Measurements from ENCODE around the gene PSORS1C1. TPM values are rescaled to one million over a fixed set of nuclear protein-coding genes. Genes with fewer than 3 reads are reported as not detected.

Gene PSORS1C1
- total RNA-seq, 2 experiments from 2014 or later = not detected

GRCh38 chr6:31174378-31174777 lies 59.8 kb downstream of the PSORS1C1 start:
- no peak overlapping the region for H3K4me2 ChIP-seq (ENCODE audit: low read length)
- TF ChIP-seq EZH2phosphoT487 (IDR thresholded peaks at IDR 0.05; ENCODE audit: borderline replicate concordance, low read depth, low read length) = no peak
- no peak for TF ChIP-seq CTCF (conservative IDR thresholded peaks at IDR 0.05; ENCODE audit: low read length)
- no peaks in the 10 kb centered on the region for H3K36me3 ChIP-seq (ENCODE audit: insufficient read depth, low read length)
- H3K4me3 ChIP-seq (ENCODE audit: low read depth, low read length, poor library complexity, severe bottlenecking) = no peak overlapping the region
- DNase-seq (ENCODE audit: low spot score) = no peak
- H3K4me1 ChIP-seq (ENCODE audit: insufficient read depth, low read length, poor library complexity, severe bottlenecking) = peaks cover 14% of the 10 kb centered on the region
- ChIA-PET POLR2A (interaction anchor here (0.6 kb wide), 1 partner anchor 16 kb away, joined by 3 read pairs; no protein-coding TSS in a partner anchor), CTCF (ENCODE audit: unreplicated experiment) (no interaction called here)
- no peak overlapping the region for H3K27ac ChIP-seq (ENCODE audit: low read depth, low read length, poor library complexity, severe bottlenecking)
- H3K9me2 ChIP-seq (ENCODE audit: insufficient read depth, low read length) = no peaks in the 10 kb centered on the region
- no peaks in the 10 kb centered on the region for H3K79me2 ChIP-seq (ENCODE audit: insufficient read depth, low read depth, low read length)
- no peaks in the 10 kb centered on the region for H4K20me1 ChIP-seq (ENCODE audit: insufficient read depth, low read length)
- intact Hi-C loops (cut with micrococcal nuclease; ENCODE audit: unreplicated experiment) = no loop called here
- no TSS peak for BruUV-seq (replicated peaks)
- no peaks in the 10 kb centered on the region for H3K9me3 ChIP-seq (ENCODE audit: low read length)
- H2AFZ ChIP-seq (ENCODE audit: low read length) = no peak overlapping the region

GRCh38 chr6:31175971-31176370 lies 61.4 kb downstream of the PSORS1C1 start:
- intact Hi-C loops (cut with micrococcal nuclease; ENCODE audit: unreplicated experiment) = no loop called here
- Histone ChIP-seq H3K4me3 (ENCODE audit: low read depth, low read length, poor library complexity, severe bottlenecking) (no peak overlapping the region), H3K36me3 (ENCODE audit: insufficient read depth, low read length) (no peaks in the 10 kb centered on the region), H3K9me3 (ENCODE audit: low read length) (no peaks in the 10 kb centered on the region), H4K20me1 (ENCODE audit: insufficient read depth, low read length) (no peaks in the 10 kb centered on the region), H3K4me2 (ENCODE audit: low read length) (no peak overlapping the region), H3K27ac (ENCODE audit: low read depth, low read length, poor library complexity, severe bottlenecking) (no peak overlapping the region), H3K9me2 (ENCODE audit: insufficient read depth, low read length) (no peaks in the 10 kb centered on the region), H3K79me2 (ENCODE audit: insufficient read depth, low read depth, low read length) (no peaks in the 10 kb centered on the region), H2AFZ (ENCODE audit: low read length) (no peak overlapping the region), H3K4me1 (ENCODE audit: insufficient read depth, low read length, poor library complexity, severe bottlenecking) (peaks cover 21% of the 10 kb centered on the region)
- no peak for DNase-seq (ENCODE audit: low spot score)
- no TSS peak for BruUV-seq (replicated peaks)
- POLR2A ChIA-PET = interaction anchor here (0.8 kb wide), 1 partner anchor 8 kb away, joined by 3 read pairs; no protein-coding TSS in a partner anchor
- CTCF ChIA-PET (ENCODE audit: unreplicated experiment) = no interaction called here
- no peak for TF ChIP-seq EZH2phosphoT487 (IDR thresholded peaks at IDR 0.05; ENCODE audit: borderline replicate concordance, low read depth, low read length)
- TF ChIP-seq CTCF (conservative IDR thresholded peaks at IDR 0.05; ENCODE audit: low read length) = no peak

GRCh38 chr6:31178143-31179041 lies 63.8 kb downstream of the PSORS1C1 start:
- Histone ChIP-seq H3K79me2 (ENCODE audit: insufficient read depth, low read depth, low read length) (no peaks in the 10 kb centered on the region), H3K4me1 (ENCODE audit: insufficient read depth, low read length, poor library complexity, severe bottlenecking) (peaks cover 21% of the 10 kb centered on the region), H3K27ac (ENCODE audit: low read depth, low read length, poor library complexity, severe bottlenecking) (no peak overlapping the region), H3K36me3 (ENCODE audit: insufficient read depth, low read length) (no peaks in the 10 kb centered on the region), H4K20me1 (ENCODE audit: insufficient read depth, low read length) (no peaks in the 10 kb centered on the region), H3K9me2 (ENCODE audit: insufficient read depth, low read length) (no peaks in the 10 kb centered on the region), H3K9me3 (ENCODE audit: low read length) (no peaks in the 10 kb centered on the region), H3K4me2 (ENCODE audit: low read length) (peak overlapping the region; percentile 35; the same call in 1 of the 2 replicates), H2AFZ (ENCODE audit: low read length) (no peak overlapping the region), H3K4me3 (ENCODE audit: low read depth, low read length, poor library complexity, severe bottlenecking) (no peak overlapping the region)
- DNase-seq (ENCODE audit: low spot score) = no peak
- TF ChIP-seq CTCF (conservative IDR thresholded peaks at IDR 0.05; ENCODE audit: low read length) (no peak), EZH2phosphoT487 (IDR thresholded peaks at IDR 0.05; ENCODE audit: borderline replicate concordance, low read depth, low read length) (no peak)
- intact Hi-C loops (cut with micrococcal nuclease; ENCODE audit: unreplicated experiment) = no loop called here
- CTCF ChIA-PET (ENCODE audit: unreplicated experiment) = no interaction called here
- BruUV-seq (replicated peaks) = no TSS peak
- POLR2A ChIA-PET = no interaction called here

Data from OCI-LY7 (cell line).